ENCODE data around the gene PCDH1. TPM values are rescaled to one million over a fixed set of nuclear protein-coding genes. Genes with fewer than 3 reads are reported as not detected.

The PCDH1 gene
- total RNA-seq, 4 donors from 2014 or later, result 19.9 to 55.5 (median 44.9) TPM

DNA sequence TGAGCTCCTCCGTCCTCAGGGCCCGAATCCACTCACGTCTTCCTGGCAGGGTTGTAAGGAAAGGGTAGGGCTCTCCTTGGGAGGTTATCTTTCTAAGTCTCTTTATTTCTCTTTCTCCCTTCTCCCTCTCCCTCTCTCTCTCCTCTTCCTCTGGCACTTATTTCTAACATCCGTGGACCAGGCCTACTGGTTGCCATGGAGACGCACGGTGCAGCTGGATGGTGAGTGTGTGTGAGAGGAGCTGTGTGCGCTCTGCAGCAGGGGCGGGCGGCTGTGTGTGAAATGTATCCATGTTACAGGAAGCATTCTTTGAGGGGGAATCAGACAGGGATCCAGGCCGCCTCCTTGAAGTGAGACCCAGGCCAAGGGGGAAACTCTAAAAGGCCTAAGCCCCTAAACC, 32.2 kb downstream of the PCDH1 start:
- 43 to 45% methylated on average over 10 of the region's 10 CpGs for WGBS, 2 donors
- Histone ChIP-seq H3K4me1 (peaks cover 0 to 56% (median 19%) of the 10 kb centered on the region in 4 donors), H3K36me3 (no peaks in the 10 kb centered on the region), H3K9me3 (no peaks in the 10 kb centered on the region), H3K27ac (peak overlapping the region in 2 of 4 donors; percentile 20 to 36), H3K4me3 (no peak overlapping the region), H3K27me3 (no peaks in the 10 kb centered on the region)
- DNase-seq (ENCODE audit: low spot score in 2 of 2), result no peak
- TF ChIP-seq, protein P1, sequence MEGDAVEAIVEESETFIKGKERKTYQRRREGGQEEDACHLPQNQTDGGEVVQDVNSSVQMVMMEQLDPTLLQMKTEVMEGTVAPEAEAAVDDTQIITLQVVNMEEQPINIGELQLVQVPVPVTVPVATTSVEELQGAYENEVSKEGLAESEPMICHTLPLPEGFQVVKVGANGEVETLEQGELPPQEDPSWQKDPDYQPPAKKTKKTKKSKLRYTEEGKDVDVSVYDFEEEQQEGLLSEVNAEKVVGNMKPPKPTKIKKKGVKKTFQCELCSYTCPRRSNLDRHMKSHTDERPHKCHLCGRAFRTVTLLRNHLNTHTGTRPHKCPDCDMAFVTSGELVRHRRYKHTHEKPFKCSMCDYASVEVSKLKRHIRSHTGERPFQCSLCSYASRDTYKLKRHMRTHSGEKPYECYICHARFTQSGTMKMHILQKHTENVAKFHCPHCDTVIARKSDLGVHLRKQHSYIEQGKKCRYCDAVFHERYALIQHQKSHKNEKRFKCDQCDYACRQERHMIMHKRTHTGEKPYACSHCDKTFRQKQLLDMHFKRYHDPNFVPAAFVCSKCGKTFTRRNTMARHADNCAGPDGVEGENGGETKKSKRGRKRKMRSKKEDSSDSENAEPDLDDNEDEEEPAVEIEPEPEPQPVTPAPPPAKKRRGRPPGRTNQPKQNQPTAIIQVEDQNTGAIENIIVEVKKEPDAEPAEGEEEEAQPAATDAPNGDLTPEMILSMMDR (IDR thresholded peaks at IDR 0.05), result no peak
- TF ChIP-seq POLR2A (IDR thresholded peaks at IDR 0.05), result no peak

DNA sequence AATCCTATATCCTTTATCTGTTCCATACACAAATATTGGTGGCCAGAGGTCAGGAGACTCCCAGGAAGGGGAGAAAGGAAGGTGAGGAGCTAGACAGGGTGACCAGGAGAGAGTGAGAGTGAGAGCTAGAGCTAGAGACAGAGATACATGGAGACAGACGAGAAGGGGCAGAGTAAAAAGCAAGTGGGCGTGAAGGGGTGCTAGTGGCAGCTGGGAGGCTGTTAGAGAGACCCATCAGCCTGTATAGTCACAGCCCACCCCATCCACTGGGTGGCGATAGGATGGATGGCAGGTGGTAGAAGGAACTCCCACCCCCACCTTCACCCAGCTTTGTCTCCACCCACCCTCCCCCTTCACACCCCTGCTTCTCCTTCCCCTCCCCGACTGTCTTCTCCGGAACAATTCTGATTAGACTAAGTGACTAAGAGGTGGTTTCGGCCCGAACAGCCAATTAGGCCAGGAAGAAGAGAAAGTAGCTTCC, 32.8 kb downstream of the PCDH1 start:
- Histone ChIP-seq H3K9me3 (no peaks in the 10 kb centered on the region), H3K36me3 (no peaks in the 10 kb centered on the region), H3K4me3 (no peak overlapping the region), H3K27ac (peak overlapping the region in 2 of 4 donors; percentile 20 to 36), H3K27me3 (no peaks in the 10 kb centered on the region), H3K4me1 (peaks cover 0 to 54% (median 20%) of the 10 kb centered on the region in 4 donors)
- no peak for DNase-seq (ENCODE audit: low spot score in 2 of 2)
- WGBS, 2 donors, result 41 to 46% methylated on average over 6 of the region's 7 CpGs
- TF ChIP-seq, protein P1 (IDR thresholded peaks at IDR 0.05), result no peak
- TF ChIP-seq POLR2A (IDR thresholded peaks at IDR 0.05) (no peak), EP300 (IDR thresholded peaks at IDR 0.05) (no peak)

DNA sequence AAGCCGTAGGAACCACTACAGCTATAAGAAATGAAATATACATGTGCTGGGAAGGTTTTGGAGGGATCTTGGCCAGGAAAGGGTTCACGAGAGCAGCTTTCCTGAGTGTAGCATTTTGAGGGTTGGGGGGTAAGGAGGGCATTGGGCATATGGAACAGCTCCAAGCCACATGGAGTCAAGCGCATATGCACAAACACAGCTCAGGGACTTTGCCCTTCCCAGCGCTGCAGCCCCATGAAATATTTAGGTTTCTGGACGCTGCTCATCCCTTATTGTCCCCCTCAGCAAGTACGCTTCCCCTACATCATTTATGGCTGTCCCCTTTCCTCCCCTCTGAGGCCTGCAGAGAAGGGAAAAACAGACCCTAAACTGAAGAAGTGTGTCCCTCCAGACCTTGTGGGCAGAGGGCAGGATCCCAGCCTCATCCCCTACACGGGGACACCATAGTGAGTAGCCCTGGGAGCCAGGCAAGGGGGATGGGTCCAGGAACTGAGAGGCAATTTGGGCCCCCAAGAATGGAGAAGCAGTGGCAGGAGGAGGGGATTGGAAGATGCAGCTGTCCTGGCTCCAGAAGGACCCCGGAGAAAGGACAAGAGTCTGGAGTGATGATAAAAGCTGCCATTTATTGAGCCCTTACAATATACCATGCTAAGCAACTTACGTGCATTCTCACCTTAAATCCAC, 33.7 kb downstream of the PCDH1 start:
- TF ChIP-seq POLR2A (IDR thresholded peaks at IDR 0.05) (no peak), EP300 (IDR thresholded peaks at IDR 0.05) (no peak)
- TF ChIP-seq, protein P1 (IDR thresholded peaks at IDR 0.05), result no peak
- Histone ChIP-seq H3K36me3 (no peaks in the 10 kb centered on the region), H3K4me3 (no peak overlapping the region), H3K27me3 (no peaks in the 10 kb centered on the region), H3K4me1 (peaks cover 0 to 58% (median 21%) of the 10 kb centered on the region in 4 donors), H3K27ac (peak overlapping the region in 1 of 4 donors; percentile 4), H3K9me3 (no peaks in the 10 kb centered on the region)
- no peak for DNase-seq (ENCODE audit: low spot score in 2 of 2)
- WGBS, 2 donors, result 74 to 77% methylated on average over 9 of the region's 9 CpGs

DNA sequence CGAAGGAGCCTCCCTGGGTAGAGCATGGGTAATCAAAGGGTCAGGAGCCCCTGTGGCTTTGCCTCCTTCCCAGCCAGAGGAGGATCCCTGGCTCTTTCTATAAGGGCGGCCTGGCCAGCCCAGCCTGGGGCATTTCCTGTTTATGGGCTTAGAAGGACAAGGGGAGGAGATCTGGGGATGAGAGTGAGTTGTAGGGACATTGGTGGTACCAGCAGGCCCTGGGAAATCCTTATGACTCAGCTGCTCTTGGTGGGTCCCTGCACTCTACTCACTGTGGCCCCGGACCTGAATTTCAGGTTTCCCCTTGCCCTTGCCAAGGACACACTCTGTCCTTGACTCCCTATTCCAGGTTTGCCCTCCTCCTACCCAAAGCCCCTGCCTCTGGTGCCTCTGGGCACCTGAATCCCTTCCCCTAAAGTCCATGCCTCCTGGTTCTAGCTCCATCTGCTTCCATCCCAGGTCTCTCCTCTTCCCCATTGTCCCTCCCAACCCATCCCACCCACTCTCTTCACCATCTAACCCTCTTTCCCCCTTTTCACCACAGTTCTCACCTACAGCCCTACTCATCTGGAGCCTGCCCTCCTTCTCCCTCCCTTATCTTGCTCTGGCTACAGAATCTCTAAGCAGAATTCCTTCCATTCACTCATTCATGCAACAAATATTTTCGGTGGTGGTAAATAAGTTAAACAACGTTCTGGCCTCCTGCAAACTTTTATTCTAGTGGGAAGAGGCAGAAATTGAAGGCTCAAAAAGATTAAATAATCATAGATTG, 34.9 kb downstream of the PCDH1 start:
- Histone ChIP-seq H3K4me3 (no peak overlapping the region), H3K36me3 (no peaks in the 10 kb centered on the region), H3K27ac (peak overlapping the region in 2 of 4 donors; percentile 74 to 84), H3K27me3 (no peaks in the 10 kb centered on the region), H3K9me3 (no peaks in the 10 kb centered on the region), H3K4me1 (peaks cover 0 to 49% (median 14%) of the 10 kb centered on the region in 4 donors)
- TF ChIP-seq EP300 (IDR thresholded peaks at IDR 0.05) (no peak), POLR2A (IDR thresholded peaks at IDR 0.05) (no peak)
- TF ChIP-seq, protein P1 (IDR thresholded peaks at IDR 0.05), result no peak
- 39 to 53% methylated on average over 5 of the region's 5 CpGs for WGBS, 2 donors
- no peak for DNase-seq (ENCODE audit: low spot score in 2 of 2)
